Lung (tissue), 12 donors: ENCODE results near the gene AP3M1. TPM values are rescaled to one million over a fixed set of nuclear protein-coding genes. Genes with fewer than 3 reads are reported as not detected.
"Not testable (repeated sequence)": the region's sequence is repeated elsewhere in the genome, so short reads cannot be mapped to it uniquely, and the experiment has no call there.

Experiments used
- ATAC-seq: fragments of 200-7000 bp; cut with Tn5 transposase; one replicate; pipeline ENCODE4 v1.9.1; 2020; ENCODE audit warnings: moderate number of reproducible peaks; ENCODE audit not compliant: insufficient read depth, low FRiP score
- DNase-seq, 3 donors: peaks; one replicate each; pipeline ENCODE4 v3.0.0-alpha.2; 2013 to 2017
- H3K27ac ChIP-seq, 2 donors: one replicate each; pipeline ENCODE4 v1.5.1; 2013; ENCODE audit warnings: mild to moderate bottlenecking in 2 of 2, moderate library complexity in 2 of 2, control low read depth in 1 of 2, inconsistent platforms in 1 of 2, low read depth in 1 of 2, low read length in 1 of 2
- H3K27me3 ChIP-seq, 3 donors: one replicate each; pipeline ENCODE4 v1.5.1; 2013; ENCODE audit warnings: low read length in 2 of 3; ENCODE audit not compliant: control insufficient read depth in 3 of 3, insufficient read depth in 3 of 3
- H3K36me3 ChIP-seq, 4 donors: one replicate each; pipeline ENCODE4 v1.5.1; 2013; ENCODE audit warnings: low read length in 4 of 4, mild to moderate bottlenecking in 1 of 4, moderate library complexity in 1 of 4; ENCODE audit not compliant: control insufficient read depth in 4 of 4, insufficient read depth in 4 of 4
- H3K4me1 ChIP-seq, 5 donors: one replicate each; pipeline ENCODE4 v1.5.1; 2013; ENCODE audit warnings: low read length in 5 of 5, mild to moderate bottlenecking in 2 of 5, moderate library complexity in 1 of 5; ENCODE audit not compliant: control insufficient read depth in 5 of 5, insufficient read depth in 5 of 5
- H3K4me3 ChIP-seq: one replicate; pipeline ENCODE4 v1.5.1; 2013; ENCODE audit warnings: mild to moderate bottlenecking, control low read depth, moderate library complexity
- H3K9ac ChIP-seq, 2 donors: one replicate each; pipeline ENCODE4 v1.5.1; 2013; ENCODE audit warnings: low read length in 2 of 2, control low read depth in 1 of 2; ENCODE audit not compliant: insufficient read depth in 1 of 2
- H3K9me3 ChIP-seq, 4 donors: one replicate each; pipeline ENCODE4 v1.5.1; 2013; ENCODE audit warnings: low read length in 3 of 4, mild to moderate bottlenecking in 1 of 4, moderate library complexity in 1 of 4; ENCODE audit not compliant: control insufficient read depth in 4 of 4, insufficient read depth in 3 of 4
- WGBS, 2 donors: extraction: QIAGEN DNeasy Blood & Tissue Kit; methylation state at CpG; one replicate each; pipeline ENCODE4 v1.1.7; 2013; 5-methylcytosine and 5-hydroxymethylcytosine counted together
- polyA plus RNA-seq, 2 donors: library from polyadenylated mRNA; stranded (reverse); fragments of 200-250 nt; gene quantifications; one replicate each; pipeline ENCODE4 v1.2.1, GENCODE V29; 2013
- total RNA-seq, 2 donors: library from RNA; depleted of rRNA in 1 of 2; stranded (reverse); fragments of >200 nt in 1 of 2; gene quantifications; one replicate each; pipeline ENCODE4 v1.2.1, GENCODE V29; 2014 to 2021
- TF ChIP-seq, protein P1 (sequence below): IDR thresholded peaks from 2 replicates; pipeline ENCODE4 v1.5.1; 2012; ENCODE audit warnings: mild to moderate bottlenecking; ENCODE audit errors: control extremely low read depth, extremely low read depth
- donor health status: control.
- donor health status: control.
- donor health status: Bipolar disorder and iron deficiency.
- donor health status: healthy.
- donor health status: DM: yes; HTN: yes; CAD: no.

Gene AP3M1
- total and polyA plus RNA-seq, 4 donors = 9.0 to 51.9 (median 25.0) TPM

DNA sequence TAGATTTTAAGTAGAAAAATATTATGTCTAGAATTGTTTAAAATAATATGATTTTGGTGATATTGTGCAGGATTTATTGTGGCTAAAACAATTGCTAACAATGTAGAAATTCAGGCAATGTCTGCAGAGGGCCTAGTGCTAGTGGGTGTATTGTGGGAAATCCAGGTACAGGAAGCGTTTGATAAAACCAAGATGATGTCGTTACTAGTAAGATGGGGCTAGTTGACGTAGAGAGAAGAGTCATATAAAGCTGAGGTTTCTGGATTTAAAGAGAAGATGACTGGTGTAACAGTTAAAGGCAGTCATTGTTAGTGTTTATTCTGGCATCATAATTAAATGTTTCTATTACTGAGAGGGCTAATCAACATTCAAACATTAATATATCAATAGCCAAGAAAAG is 43.9 kb upstream of the AP3M1 start:
- TF ChIP-seq, protein P1, sequence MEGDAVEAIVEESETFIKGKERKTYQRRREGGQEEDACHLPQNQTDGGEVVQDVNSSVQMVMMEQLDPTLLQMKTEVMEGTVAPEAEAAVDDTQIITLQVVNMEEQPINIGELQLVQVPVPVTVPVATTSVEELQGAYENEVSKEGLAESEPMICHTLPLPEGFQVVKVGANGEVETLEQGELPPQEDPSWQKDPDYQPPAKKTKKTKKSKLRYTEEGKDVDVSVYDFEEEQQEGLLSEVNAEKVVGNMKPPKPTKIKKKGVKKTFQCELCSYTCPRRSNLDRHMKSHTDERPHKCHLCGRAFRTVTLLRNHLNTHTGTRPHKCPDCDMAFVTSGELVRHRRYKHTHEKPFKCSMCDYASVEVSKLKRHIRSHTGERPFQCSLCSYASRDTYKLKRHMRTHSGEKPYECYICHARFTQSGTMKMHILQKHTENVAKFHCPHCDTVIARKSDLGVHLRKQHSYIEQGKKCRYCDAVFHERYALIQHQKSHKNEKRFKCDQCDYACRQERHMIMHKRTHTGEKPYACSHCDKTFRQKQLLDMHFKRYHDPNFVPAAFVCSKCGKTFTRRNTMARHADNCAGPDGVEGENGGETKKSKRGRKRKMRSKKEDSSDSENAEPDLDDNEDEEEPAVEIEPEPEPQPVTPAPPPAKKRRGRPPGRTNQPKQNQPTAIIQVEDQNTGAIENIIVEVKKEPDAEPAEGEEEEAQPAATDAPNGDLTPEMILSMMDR = no peak
- peaks cover 0 to 10% (median 3%) of the 10 kb centered on the region in 5 donors for H3K4me1 ChIP-seq
- WGBS, 2 donors = 77 to 80% methylated on average over 3 of the region's 3 CpGs
- DNase-seq (no peak), ATAC-seq (no peak)
- H3K9ac ChIP-seq = no peak overlapping the region
- H3K27me3 ChIP-seq = no peaks in the 10 kb centered on the region
- H3K9me3 ChIP-seq = no peaks in the 10 kb centered on the region
- no peaks in the 10 kb centered on the region for H3K36me3 ChIP-seq
- H3K4me3 ChIP-seq = no peak overlapping the region
- no peak overlapping the region for H3K27ac ChIP-seq

DNA sequence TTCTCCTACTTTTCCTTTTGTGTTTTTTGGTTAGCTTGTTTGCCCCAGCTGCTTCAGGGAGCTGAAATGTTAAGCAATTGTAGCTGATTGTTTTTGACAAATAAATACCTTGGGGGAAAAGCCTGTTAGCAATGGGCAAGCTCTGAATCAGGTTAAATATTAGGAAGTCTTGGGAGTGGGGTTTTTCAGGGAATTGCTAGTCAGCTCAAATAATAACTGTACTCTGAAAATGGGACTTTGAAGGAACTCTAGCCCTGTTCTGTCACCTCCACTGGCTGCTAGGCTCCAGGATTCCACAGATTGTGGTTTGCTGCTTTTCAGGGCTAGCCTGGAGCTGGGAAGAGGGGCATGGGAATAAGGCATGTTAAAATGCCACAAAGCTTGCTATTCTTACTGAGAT is 39.9 kb upstream of the AP3M1 start:
- no peaks in the 10 kb centered on the region for H3K9me3 ChIP-seq
- H3K4me3 ChIP-seq = no peak overlapping the region
- H3K27me3 ChIP-seq = no peaks in the 10 kb centered on the region
- no peak for ATAC-seq
- H3K36me3 ChIP-seq = no peaks in the 10 kb centered on the region
- no peak overlapping the region for H3K9ac ChIP-seq
- peak overlapping the region; percentile 4 to 80 for H3K27ac ChIP-seq
- peaks cover 0 to 10% (median 7%) of the 10 kb centered on the region in 5 donors for H3K4me1 ChIP-seq
- TF ChIP-seq, protein P1 = no peak
- no peak for DNase-seq

DNA sequence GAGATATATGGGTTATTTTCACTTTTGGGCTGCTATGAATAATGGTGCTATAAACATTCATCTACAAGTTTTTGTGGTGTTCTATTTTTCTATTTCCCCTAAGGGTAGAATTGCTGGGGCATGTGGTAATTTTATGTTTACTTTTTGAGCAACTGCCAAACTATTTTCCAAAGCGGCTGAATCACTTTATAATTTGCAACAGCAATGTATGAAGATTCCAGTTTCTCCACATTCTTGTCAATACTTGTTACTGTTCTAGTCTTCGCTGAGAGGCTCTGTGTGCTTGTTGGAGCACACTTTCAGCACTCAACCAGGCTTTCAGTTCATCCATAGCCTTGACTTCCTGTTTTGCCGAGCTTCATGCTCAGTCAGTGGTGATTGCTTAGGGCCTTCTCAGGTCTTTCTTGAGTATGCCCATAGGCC is 39.4 kb upstream of the AP3M1 start:
- TF ChIP-seq, protein P1 = no peak
- H3K9ac ChIP-seq = no peak overlapping the region
- H3K4me3 ChIP-seq = no peak overlapping the region
- peak; percentile 40 to 82 (median 69) for DNase-seq
- WGBS, 2 donors = 20 to 23% methylated on average over 3 of the region's 3 CpGs
- no peaks in the 10 kb centered on the region for H3K27me3 ChIP-seq
- no peaks in the 10 kb centered on the region for H3K36me3 ChIP-seq
- peak; percentile 83 for ATAC-seq
- H3K4me1 ChIP-seq = peaks cover 0 to 10% (median 7%) of the 10 kb centered on the region in 5 donors
- H3K9me3 ChIP-seq = no peaks in the 10 kb centered on the region
- H3K27ac ChIP-seq = peak overlapping the region; percentile 4 to 80

DNA sequence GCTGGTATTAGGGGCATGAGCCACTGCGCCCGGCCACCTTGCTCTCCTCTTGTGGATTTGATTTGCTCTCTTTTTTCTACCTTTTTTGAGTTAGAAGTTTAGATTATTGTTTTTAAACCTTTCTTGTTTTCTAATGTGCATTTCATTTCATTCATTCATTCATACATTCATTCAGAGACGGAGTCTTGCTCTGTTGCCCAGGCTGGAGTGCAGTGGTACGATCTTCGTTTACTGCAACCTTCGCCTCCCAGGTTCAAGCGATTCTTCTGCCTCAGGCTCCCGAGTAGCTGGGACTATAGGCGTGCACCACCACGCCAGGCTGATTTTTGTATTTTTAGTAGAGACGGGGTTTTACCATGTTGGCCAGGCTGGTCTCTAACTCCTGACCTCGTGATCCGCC is 38.0 kb upstream of the AP3M1 start:
- not testable (repeated sequence) for H3K9ac ChIP-seq, H3K27me3 ChIP-seq, ATAC-seq, DNase-seq, H3K27ac ChIP-seq, H3K4me3 ChIP-seq, H3K36me3 ChIP-seq, H3K9me3 ChIP-seq
- peaks cover 0 to 10% (median 7%) of the 10 kb centered on the region in 5 donors for H3K4me1 ChIP-seq
- WGBS, 2 donors = 96 to 98% methylated on average over 13 of the region's 13 CpGs
